ENCODE measurements around the gene TP73. TPM values are rescaled to one million over a fixed set of nuclear protein-coding genes. Genes with fewer than 3 reads are reported as not detected.

The TP73 gene
- total and polyA plus RNA-seq, 9 donors = 0.52 to 2.5 (median 1.2) TPM

DNA sequence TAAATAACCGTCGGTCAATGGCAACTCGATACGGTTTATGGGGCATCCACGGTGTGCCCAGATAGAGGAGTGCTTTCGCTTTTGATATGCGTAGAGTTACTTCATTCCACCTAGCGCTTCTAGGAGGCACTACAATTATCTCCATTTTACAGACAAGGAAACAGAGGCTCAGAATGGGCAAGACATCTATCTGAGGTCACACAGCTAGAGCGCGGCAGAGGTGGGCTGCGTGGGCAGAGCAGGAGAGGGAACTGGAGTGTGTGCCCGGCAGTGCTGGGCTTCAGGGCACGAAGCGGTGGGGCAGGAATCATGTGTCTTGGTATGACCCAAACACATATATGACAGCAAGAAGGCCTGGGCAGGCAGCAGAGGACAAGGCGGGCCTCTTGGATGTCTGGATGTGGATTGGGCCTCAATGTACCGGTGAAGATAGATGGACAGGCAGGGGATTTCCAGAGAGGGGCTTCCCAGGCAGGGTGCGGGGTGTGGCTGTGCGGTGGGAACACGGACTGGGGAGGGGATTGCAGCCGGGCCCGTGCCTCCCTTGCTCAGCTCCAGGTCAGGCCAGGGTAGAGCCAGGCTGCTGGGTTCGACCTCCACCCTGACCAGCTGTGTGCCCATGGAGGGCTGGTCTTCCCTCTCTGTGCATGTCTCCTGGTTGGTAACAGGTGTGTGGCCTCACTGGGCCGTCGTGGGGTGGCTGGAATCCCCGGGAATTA is 21.2 kb downstream of the TP73 start:
- peaks cover 30% of the 10 kb centered on the region for H3K4me1 ChIP-seq (ENCODE audit: control insufficient read depth, insufficient read depth, low read length)
- H3K4me3 ChIP-seq (ENCODE audit: low read length) = no peak overlapping the region
- no peaks in the 10 kb centered on the region for H3K36me3 ChIP-seq (ENCODE audit: control insufficient read depth, insufficient read depth, low read length)
- WGBS (ENCODE audit: insufficient coverage) = 83% methylated on average over 23 of the region's 25 CpGs
- H3K9me3 ChIP-seq (replicated peaks; ENCODE audit: control insufficient read depth, low read depth, low read length) = no peaks in the 10 kb centered on the region
- H3K27ac ChIP-seq (ENCODE audit: low read length) = no peak overlapping the region
- H3K27me3 ChIP-seq (ENCODE audit: control insufficient read depth, insufficient read depth, low read length) = peaks cover 5% of the 10 kb centered on the region
- no peak for DNase-seq

DNA sequence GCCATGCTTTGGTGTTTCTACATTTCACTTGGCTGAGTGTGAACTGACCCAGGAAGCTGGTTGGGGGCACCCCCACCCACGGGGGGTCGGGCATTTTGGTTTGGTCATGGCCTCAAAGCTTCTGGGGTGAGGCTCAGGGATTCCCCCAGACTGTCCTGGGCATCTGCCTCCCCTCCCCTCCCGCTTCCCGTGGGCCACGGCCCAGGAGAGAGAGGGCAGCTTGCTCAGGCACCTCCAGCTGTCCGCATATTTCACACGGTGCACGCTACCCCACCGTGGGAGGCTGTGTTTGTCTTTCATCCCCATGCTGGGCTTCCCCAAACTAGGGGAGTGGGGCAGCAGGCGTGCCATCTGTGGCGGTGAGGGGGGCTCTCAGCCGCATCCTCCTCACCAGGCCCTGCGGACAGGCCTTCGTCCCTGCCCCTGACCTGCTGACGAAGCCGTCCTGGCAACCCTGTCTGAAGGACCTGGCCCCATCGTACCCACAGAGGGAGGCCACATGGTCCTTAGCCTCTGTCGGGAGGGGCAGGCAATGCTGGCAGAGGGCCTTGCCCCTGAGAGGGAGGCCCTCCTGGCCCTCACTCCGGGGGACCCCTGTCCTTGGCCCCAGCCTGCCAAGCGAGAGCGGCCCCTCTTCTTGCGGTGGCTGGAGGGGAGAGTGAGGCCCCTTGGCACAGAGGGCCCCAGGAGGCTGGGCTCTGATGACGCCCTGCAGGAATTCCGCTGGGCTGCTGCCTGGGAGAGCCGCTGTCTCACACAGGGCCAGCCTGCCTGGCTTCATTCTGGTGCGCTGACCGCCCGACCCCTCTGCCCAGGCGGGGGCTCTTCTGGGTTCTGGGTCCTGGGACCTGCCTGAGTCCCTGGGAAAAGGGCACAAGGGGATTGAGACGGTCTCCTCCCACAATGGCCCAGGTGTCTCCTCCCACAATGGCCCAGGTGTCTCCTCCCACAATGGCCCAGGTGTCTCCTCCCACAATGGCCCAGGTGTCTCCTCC is 22.1 kb downstream of the TP73 start:
- H3K27me3 ChIP-seq (ENCODE audit: control insufficient read depth, insufficient read depth, low read length) = peaks cover 7% of the 10 kb centered on the region
- peaks cover 22% of the 10 kb centered on the region for H3K4me1 ChIP-seq (ENCODE audit: control insufficient read depth, insufficient read depth, low read length)
- WGBS (ENCODE audit: insufficient coverage) = 44% methylated on average over 28 of the region's 30 CpGs
- no peak overlapping the region for H3K4me3 ChIP-seq (ENCODE audit: low read length)
- no peak overlapping the region for H3K27ac ChIP-seq (ENCODE audit: low read length)
- no peak for DNase-seq
- H3K36me3 ChIP-seq (ENCODE audit: control insufficient read depth, insufficient read depth, low read length) = no peaks in the 10 kb centered on the region
- H3K9me3 ChIP-seq (replicated peaks; ENCODE audit: control insufficient read depth, low read depth, low read length) = no peaks in the 10 kb centered on the region

DNA sequence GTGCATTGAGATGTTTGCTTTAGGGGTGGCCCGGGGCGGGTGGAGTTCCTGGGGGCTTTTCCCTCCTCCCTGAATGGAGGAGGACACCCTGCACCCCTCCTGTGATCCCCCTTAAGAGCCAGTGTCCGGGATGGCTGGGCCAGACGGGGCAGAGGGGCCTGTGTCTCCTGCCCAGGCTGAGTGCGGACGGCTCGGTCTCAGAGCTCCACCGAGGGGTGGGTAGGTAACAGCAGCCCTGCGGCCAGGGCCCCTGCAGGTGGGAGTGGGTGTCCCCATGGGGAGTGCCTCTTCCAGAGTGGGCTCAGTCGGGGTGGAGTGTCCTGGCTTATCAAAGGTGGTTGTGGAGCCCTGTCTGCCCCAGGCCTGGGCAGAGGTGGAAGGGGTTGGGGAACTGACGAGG is 23.1 kb downstream of the TP73 start:
- Histone ChIP-seq H3K27ac (ENCODE audit: low read length) (no peak overlapping the region), H3K4me3 (ENCODE audit: low read length) (no peak overlapping the region), H3K36me3 (ENCODE audit: control insufficient read depth, insufficient read depth, low read length) (no peaks in the 10 kb centered on the region), H3K27me3 (ENCODE audit: control insufficient read depth, insufficient read depth, low read length) (peaks cover 7% of the 10 kb centered on the region), H3K9me3 (replicated peaks; ENCODE audit: control insufficient read depth, low read depth, low read length) (no peaks in the 10 kb centered on the region), H3K4me1 (ENCODE audit: control insufficient read depth, insufficient read depth, low read length) (peaks cover 21% of the 10 kb centered on the region)
- DNase-seq = no peak
- 60% methylated on average over 7 of the region's 11 CpGs for WGBS (ENCODE audit: insufficient coverage)

DNA sequence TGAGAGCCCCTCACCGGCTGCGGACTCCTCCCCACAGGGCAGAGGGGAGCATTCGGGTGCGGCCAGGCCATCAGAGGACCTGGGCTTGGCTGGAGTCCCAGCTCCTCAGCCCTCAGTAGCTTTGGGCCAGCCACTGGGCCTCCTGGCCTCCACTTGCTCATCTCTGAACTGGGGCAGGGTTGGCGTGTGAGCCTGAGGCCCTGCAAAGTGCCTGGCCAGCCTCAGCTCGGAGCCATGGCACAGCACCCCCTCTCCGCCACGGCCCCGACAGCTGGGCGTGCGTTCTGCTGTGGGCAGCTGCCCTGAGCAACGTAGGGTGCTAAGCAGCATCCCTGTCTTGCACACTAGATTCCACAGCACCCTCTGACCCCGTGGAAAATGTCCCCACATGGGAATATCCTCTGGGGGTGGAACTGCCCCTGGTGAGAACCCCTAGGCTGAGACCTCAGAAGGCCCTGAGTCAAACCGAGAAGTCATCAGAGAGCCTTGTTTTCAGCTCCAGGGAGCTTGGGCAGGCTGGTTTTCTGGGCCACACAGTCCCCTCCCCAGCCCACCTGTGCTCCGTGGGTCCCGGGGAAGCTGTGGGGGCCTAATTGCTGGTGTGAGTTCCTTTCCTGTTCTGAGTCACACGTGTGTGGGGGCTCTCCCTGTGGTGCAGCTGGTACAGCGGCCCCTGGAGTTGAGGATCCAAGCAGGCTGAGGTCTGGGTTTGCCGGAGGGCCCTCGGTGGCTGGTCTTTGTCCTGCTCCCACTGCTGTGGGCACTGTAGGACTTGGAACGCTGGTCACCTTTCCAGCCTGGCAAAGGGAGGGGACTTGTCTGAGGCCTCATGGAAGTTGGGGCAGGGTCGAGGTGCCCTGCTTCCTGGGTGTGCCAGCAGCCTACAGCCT is 24.5 kb downstream of the TP73 start:
- H3K4me3 ChIP-seq (ENCODE audit: low read length) = no peak overlapping the region
- no peaks in the 10 kb centered on the region for H3K36me3 ChIP-seq (ENCODE audit: control insufficient read depth, insufficient read depth, low read length)
- DNase-seq = no peak
- H3K27ac ChIP-seq (ENCODE audit: low read length) = no peak overlapping the region
- no peaks in the 10 kb centered on the region for H3K9me3 ChIP-seq (replicated peaks; ENCODE audit: control insufficient read depth, low read depth, low read length)
- WGBS (ENCODE audit: insufficient coverage) = 62% methylated on average over 19 of the region's 22 CpGs
- H3K27me3 ChIP-seq (ENCODE audit: control insufficient read depth, insufficient read depth, low read length) = peaks cover 5% of the 10 kb centered on the region
- H3K4me1 ChIP-seq (ENCODE audit: control insufficient read depth, insufficient read depth, low read length) = peaks cover 15% of the 10 kb centered on the region

DNA sequence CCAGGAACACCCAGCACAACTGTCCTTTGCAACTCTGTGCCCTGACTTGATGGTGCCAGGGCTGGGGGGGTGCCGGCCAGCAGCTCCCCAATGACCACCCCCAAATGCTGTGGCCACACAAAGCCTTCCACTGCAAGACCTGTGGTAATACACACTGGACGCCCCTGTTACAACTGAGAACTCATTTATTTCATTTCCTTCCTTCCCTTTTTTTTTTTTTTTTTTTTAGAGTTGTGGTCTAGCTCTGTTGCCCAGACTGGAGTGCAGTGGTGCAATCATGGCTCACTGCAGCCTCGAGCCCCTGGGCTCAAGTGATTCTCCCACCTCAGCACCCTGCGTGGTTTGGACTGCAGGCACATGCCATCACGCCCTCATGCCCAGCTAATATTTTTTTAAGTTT is 25.2 kb downstream of the TP73 start:
- Histone ChIP-seq H3K4me1 (ENCODE audit: control insufficient read depth, insufficient read depth, low read length) (peaks cover 15% of the 10 kb centered on the region), H3K9me3 (replicated peaks; ENCODE audit: control insufficient read depth, low read depth, low read length) (no peaks in the 10 kb centered on the region), H3K4me3 (ENCODE audit: low read length) (no peak overlapping the region), H3K36me3 (ENCODE audit: control insufficient read depth, insufficient read depth, low read length) (no peaks in the 10 kb centered on the region), H3K27ac (ENCODE audit: low read length) (no peak overlapping the region), H3K27me3 (ENCODE audit: control insufficient read depth, insufficient read depth, low read length) (peaks cover 5% of the 10 kb centered on the region)
- no peak for DNase-seq
- 60% methylated on average over 2 of the region's 5 CpGs for WGBS (ENCODE audit: insufficient coverage)

DNA sequence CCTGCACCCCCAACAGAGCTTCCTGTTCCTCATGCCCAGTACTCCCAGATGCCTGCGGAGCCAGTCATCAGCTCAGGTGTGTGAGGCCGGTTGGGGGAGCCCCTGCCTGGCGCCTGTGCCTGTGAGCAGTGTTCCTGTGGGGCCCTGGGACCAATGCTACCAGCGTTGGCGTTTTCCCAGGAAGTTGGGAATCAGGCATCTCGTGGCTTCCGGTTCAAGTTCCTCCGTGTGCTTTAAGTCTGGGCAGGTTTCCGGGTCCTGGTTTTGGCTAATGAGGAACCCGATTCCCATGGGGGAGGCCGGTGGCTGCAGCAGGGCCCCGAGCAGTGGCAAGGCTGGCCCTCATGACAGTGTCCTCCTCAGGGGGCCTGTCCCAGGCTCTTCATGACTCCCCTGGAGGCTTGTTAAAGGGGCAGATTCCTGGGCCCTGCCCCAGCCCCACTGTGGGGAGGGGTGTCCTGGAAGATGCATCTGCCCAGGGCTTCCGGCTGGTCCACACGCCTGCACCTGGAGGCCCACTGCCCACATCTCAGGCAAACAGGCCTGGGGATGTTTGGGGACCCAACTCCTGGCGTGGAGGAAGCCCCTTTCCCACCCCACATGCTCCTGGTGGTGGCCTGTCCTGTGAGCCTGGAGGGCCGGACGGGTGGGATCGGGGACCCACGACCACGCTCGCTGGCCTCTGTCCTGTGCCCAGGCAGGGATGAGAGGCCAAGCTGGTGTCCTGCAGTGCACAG is 26.2 kb downstream of the TP73 start:
- H3K27me3 ChIP-seq (ENCODE audit: control insufficient read depth, insufficient read depth, low read length) = peaks cover 8% of the 10 kb centered on the region
- DNase-seq = no peak
- no peaks in the 10 kb centered on the region for H3K9me3 ChIP-seq (replicated peaks; ENCODE audit: control insufficient read depth, low read depth, low read length)
- H3K4me1 ChIP-seq (ENCODE audit: control insufficient read depth, insufficient read depth, low read length) = peaks cover 13% of the 10 kb centered on the region
- H3K4me3 ChIP-seq (ENCODE audit: low read length) = no peak overlapping the region
- no peak overlapping the region for H3K27ac ChIP-seq (ENCODE audit: low read length)
- WGBS (ENCODE audit: insufficient coverage) = 56% methylated on average over 20 of the region's 21 CpGs
- no peaks in the 10 kb centered on the region for H3K36me3 ChIP-seq (ENCODE audit: control insufficient read depth, insufficient read depth, low read length)

DNA sequence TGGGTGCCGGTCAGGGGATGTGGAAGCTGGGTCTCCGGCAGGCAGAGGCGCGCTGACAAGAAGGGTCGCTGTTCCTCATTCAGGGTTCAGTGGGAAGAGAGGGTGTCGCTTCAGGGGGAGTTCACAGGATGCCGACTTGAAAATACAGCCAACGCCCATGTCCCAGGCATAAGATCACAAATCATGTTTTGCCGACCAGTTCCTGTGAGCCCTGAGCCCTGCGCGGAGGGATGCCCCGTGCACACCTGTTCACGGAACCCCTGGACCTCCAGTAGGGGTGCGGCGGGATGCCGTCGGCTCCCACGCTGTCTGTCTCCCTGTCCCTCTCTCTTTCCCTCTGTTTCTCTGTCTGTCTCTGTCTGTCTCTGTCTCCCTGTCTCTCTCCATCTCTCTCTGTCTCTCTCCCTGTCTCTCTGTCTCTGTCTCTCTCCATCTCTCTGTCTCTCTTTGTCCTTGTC is 26.8 kb downstream of the TP73 start:
- H3K27me3 ChIP-seq (ENCODE audit: control insufficient read depth, insufficient read depth, low read length) = peaks cover 12% of the 10 kb centered on the region
- H3K4me1 ChIP-seq (ENCODE audit: control insufficient read depth, insufficient read depth, low read length) = peaks cover 7% of the 10 kb centered on the region
- no peaks in the 10 kb centered on the region for H3K9me3 ChIP-seq (replicated peaks; ENCODE audit: control insufficient read depth, low read depth, low read length)
- no peak for DNase-seq
- 74% methylated on average over 18 of the region's 18 CpGs for WGBS (ENCODE audit: insufficient coverage)
- no peaks in the 10 kb centered on the region for H3K36me3 ChIP-seq (ENCODE audit: control insufficient read depth, insufficient read depth, low read length)
- H3K4me3 ChIP-seq (ENCODE audit: low read length) = no peak overlapping the region
- no peak overlapping the region for H3K27ac ChIP-seq (ENCODE audit: low read length)

DNA sequence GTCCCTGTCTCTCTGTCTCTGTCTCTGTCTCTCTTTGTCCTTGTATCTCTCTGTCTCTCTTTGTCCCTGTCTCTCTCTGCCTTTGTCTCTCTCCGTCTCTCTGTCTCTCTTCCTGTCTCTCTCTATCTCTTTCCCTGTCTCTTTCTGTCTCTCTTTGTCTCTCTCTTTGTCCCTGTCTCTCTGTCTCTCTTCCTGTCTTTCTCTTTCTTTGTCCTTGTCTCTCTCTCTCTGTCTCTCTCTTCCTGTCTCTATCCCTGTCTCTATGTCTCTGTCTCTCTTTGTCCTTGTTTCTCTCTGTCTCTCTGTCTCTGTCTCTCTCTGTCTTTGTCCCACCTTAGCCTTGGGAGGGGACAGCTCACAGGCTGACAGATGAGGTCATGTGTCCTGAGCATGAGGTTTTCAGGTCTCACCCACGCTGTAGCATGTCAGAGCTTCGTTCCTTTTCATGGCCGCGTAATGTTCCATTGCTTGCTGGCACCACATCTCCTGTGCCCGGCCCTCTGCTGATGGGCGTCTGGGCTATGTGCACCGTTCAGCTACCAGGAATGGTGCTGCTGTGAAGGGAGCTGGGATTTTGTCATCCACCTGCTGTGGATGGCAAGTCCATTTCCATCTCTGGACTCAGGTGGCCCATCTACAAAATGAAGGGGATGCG is 27.6 kb downstream of the TP73 start:
- H3K36me3 ChIP-seq (ENCODE audit: control insufficient read depth, insufficient read depth, low read length) = no peaks in the 10 kb centered on the region
- H3K4me1 ChIP-seq (ENCODE audit: control insufficient read depth, insufficient read depth, low read length) = no peaks in the 10 kb centered on the region
- no peak overlapping the region for H3K4me3 ChIP-seq (ENCODE audit: low read length)
- H3K9me3 ChIP-seq (replicated peaks; ENCODE audit: control insufficient read depth, low read depth, low read length) = no peaks in the 10 kb centered on the region
- H3K27me3 ChIP-seq (ENCODE audit: control insufficient read depth, insufficient read depth, low read length) = peaks cover 12% of the 10 kb centered on the region
- DNase-seq = no peak
- H3K27ac ChIP-seq (ENCODE audit: low read length) = no peak overlapping the region
- 96% methylated on average over 9 of the region's 9 CpGs for WGBS (ENCODE audit: insufficient coverage)

Data from muscle of leg (tissue), 11 donors.